GM23248 (cell line): ENCODE results near the gene SDHAF1. TPM values are rescaled to one million over a fixed set of nuclear protein-coding genes. Genes with fewer than 3 reads are reported as not detected.
A peak's percentile ranks its signal among the peaks of the same experiment; 100 is the strongest.

ENCODE experiments used
- DNase-seq: peaks from one replicate; pipeline ENCODE4 v3.0.0-alpha.2; 2015
- H2AFZ ChIP-seq: fragments of 200-600 bp; sonication (generic); 2 replicates; pipeline ENCODE4 v1.6.1; 2016; ENCODE audit warnings: antibody characterized with exemption
- H3F3A ChIP-seq: fragments of 200-600 bp; sonication (generic); 2 replicates; pipeline ENCODE4 v1.6.1; 2016; ENCODE audit warnings: mild to moderate bottlenecking, antibody characterized with exemption, mixed run types; ENCODE audit not compliant: insufficient read depth
- H3K27ac ChIP-seq: fragments of 200-600 bp; sonication (generic); 2 replicates; pipeline ENCODE4 v1.5.1; 2016; ENCODE audit warnings: mild to moderate bottlenecking
- H3K27me3 ChIP-seq: fragments of 200-600 bp; sonication (generic); replicated peaks from 2 replicates; pipeline ENCODE4 v1.6.1; 2016; ENCODE audit warnings: mild to moderate bottlenecking; ENCODE audit not compliant: insufficient read depth
- H3K36me3 ChIP-seq: fragments of 200-600 bp; sonication (generic); 2 replicates; pipeline ENCODE4 v1.6.1; 2016; ENCODE audit warnings: low read depth, mild to moderate bottlenecking
- H3K4me1 ChIP-seq: fragments of 200-600 bp; sonication (generic); 2 replicates; pipeline ENCODE4 v1.6.1; 2016; ENCODE audit warnings: mild to moderate bottlenecking; ENCODE audit not compliant: insufficient read depth
- H3K4me2 ChIP-seq: fragments of 200-600 bp; sonication (generic); one replicate; pipeline ENCODE4 v1.6.1; 2016; ENCODE audit warnings: mild to moderate bottlenecking; ENCODE audit not compliant: unreplicated experiment
- H3K4me3 ChIP-seq: fragments of 200-600 bp; sonication (generic); 2 replicates; pipeline ENCODE4 v1.5.1; 2016; ENCODE audit warnings: mild to moderate bottlenecking
- H3K79me2 ChIP-seq: fragments of 200-600 bp; sonication (generic); 2 replicates; pipeline ENCODE4 v1.6.1; 2016; ENCODE audit warnings: mild to moderate bottlenecking; ENCODE audit not compliant: insufficient read depth
- H3K9ac ChIP-seq: fragments of 200-600 bp; sonication (generic); 2 replicates; pipeline ENCODE4 v1.6.1; 2016; ENCODE audit warnings: mild to moderate bottlenecking
- H3K9me2 ChIP-seq: fragments of 200-600 bp; sonication (generic); 2 replicates; pipeline ENCODE4 v1.6.1; 2016; ENCODE audit warnings: mixed run types, mild to moderate bottlenecking, moderate library complexity; ENCODE audit not compliant: insufficient read depth
- H3K9me3 ChIP-seq: fragments of 200-600 bp; sonication (generic); one replicate; pipeline ENCODE4 v1.6.1; 2017; ENCODE audit warnings: low read depth
- H4K20me1 ChIP-seq: fragments of 200-600 bp; sonication (generic); 2 replicates; pipeline ENCODE4 v1.6.0; 2016; ENCODE audit not compliant: insufficient read depth
- EZH2 ChIP-seq: fragments of 200-600 bp; sonication (generic); IDR thresholded peaks from 2 replicates; pipeline ENCODE4 v1.6.1; 2018; ENCODE audit warnings: antibody characterized with exemption, mild to moderate bottlenecking; ENCODE audit not compliant: insufficient read depth, poor library complexity, severe bottlenecking
- EZH2phosphoT487 ChIP-seq: fragments of 200-600 bp; sonication (generic); IDR thresholded peaks from 2 replicates; pipeline ENCODE4 v1.6.1; 2018; ENCODE audit warnings: antibody characterized with exemption, moderate library complexity, mild to moderate bottlenecking, low read depth; ENCODE audit not compliant: insufficient read depth
- WGBS, 2 experiments: methylation state at CpG; one replicate each; pipeline ENCODE4 v1.1.6; 2015 to 2017; ENCODE audit warnings: low lambda C conversion rate in 2 of 2, low coverage in 1 of 2; ENCODE audit errors: missing lambda C conversion rate in 2 of 2; 5-methylcytosine and 5-hydroxymethylcytosine counted together
- in situ Hi-C: fragments of 300-500 bp; cut with MboI; formaldehyde crosslinking; loops from 2 replicates; pipeline ENCODE4 v1.15.0; 2020
- polyA plus RNA-seq: library from polyadenylated mRNA; unstranded; fragments of >200 nt; fragmentation: Nextera tagmentation; extraction: Ambion mirVana; gene quantifications from 2 replicates; pipeline ENCODE4 v1.2.1, GENCODE V29; 2016
- total RNA-seq: library from RNA; depleted of rRNA; stranded (reverse); fragments of >200 nt; shearing (Covaris generic); gene quantifications from 2 replicates; pipeline ENCODE4 v1.2.3, GENCODE V29; 2014

Gene SDHAF1
- total and polyA plus RNA-seq, 2 experiments from 2014 or later = 17.2 to 49.7 TPM

DNA sequence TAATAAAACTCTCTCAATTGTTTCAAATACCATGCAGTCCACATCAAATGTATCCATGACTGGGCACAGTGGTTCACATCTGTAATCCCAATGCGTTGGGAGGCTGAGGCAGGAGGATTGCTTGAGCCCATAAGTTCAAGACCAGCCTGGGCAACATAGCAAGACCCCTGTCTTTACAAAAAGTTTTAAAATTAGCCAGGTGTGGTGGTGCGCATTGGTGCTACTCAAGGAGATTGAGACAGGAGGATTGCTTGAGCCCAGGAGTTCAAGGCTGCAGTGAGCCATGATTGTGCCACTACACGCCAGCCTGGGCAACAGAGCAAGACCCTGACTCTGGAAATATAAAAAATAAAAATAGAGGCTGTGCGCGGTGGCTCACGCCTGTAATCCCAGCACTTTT lies 32.7 kb downstream of the SDHAF1 start:
- Histone ChIP-seq H3K27ac (no peak overlapping the region), H2AFZ (no peak overlapping the region), H3K79me2 (peaks cover 7% of the 10 kb centered on the region; the same call in 1 of the 2 replicates), H3K9me3 (no peaks in the 10 kb centered on the region), H3K27me3 (no peaks in the 10 kb centered on the region), H3K4me1 (peaks cover 8% of the 10 kb centered on the region), H4K20me1 (no peaks in the 10 kb centered on the region), H3K36me3 (peaks cover 14% of the 10 kb centered on the region; the same call in 1 of the 2 replicates), H3K9ac (no peak overlapping the region), H3K9me2 (no peaks in the 10 kb centered on the region), H3F3A (no peaks in the 10 kb centered on the region), H3K4me3 (no peak overlapping the region), H3K4me2 (no peak overlapping the region)
- TF ChIP-seq EZH2 = no peak
- TF ChIP-seq EZH2phosphoT487 = no peak
- DNase-seq = no peak
- in situ Hi-C loops = no loop called here
- WGBS, 2 experiments = 96 to 98% methylated on average over 6 of the region's 6 CpGs

DNA sequence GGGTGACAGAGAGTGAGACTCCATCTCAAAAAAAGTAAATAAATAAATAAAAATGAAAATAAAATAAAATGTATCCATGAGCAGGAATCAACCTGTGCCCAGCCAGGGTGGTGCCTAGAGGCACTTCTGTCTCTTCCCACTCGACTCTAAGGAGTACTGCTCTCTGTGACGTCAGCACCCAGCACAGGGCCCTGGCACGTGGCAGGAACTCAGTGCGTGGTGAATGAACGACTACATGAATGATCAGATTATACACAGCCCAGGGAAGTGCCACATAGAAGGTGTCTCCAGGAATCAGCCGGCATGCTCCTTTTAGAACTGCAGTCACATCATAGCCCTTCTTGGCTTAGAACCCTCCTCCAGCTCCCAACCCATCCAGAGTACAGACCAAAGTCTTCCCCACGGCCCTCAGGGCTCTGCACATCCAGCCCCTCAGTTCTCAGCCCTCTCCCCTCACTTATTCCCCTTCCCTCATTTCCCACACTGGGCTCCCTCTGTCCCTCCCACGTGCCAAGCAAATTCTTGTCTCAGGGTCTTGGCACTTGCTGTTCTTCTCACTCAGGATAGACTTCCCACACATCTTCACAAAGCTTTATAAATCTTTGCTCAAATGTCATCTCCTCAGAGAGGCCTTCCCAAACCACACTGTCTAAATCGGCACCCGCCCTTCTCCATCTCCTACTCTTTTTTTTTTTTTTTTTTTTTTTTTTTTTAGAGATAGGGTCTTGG lies 33.5 kb downstream of the SDHAF1 start:
- H3K4me1 ChIP-seq = peaks cover 8% of the 10 kb centered on the region
- 0 out of 2 replicates have a peak, but pooled peaks cover 9% of the 10 kb centered on the region for H3K36me3 ChIP-seq
- whole genome bisulfite sequencing, 2 experiments = 75 to 78% methylated on average over 10 of the region's 10 CpGs
- no peak overlapping the region for H2AFZ ChIP-seq
- H3K27me3 ChIP-seq = no peaks in the 10 kb centered on the region
- H3K4me3 ChIP-seq = no peak overlapping the region
- no peak for DNase-seq
- H3K27ac ChIP-seq = no peak overlapping the region
- TF ChIP-seq EZH2phosphoT487 = no peak
- TF ChIP-seq EZH2 = no peak
- no peaks in the 10 kb centered on the region for H3K9me2 ChIP-seq
- in situ Hi-C loops = no loop called here
- H3K4me2 ChIP-seq = no peak overlapping the region
- no peaks in the 10 kb centered on the region for H4K20me1 ChIP-seq
- H3K79me2 ChIP-seq = peaks cover 7% of the 10 kb centered on the region; the same call in 1 of the 2 replicates
- no peaks in the 10 kb centered on the region for H3F3A ChIP-seq
- H3K9me3 ChIP-seq = no peaks in the 10 kb centered on the region
- no peak overlapping the region for H3K9ac ChIP-seq

DNA sequence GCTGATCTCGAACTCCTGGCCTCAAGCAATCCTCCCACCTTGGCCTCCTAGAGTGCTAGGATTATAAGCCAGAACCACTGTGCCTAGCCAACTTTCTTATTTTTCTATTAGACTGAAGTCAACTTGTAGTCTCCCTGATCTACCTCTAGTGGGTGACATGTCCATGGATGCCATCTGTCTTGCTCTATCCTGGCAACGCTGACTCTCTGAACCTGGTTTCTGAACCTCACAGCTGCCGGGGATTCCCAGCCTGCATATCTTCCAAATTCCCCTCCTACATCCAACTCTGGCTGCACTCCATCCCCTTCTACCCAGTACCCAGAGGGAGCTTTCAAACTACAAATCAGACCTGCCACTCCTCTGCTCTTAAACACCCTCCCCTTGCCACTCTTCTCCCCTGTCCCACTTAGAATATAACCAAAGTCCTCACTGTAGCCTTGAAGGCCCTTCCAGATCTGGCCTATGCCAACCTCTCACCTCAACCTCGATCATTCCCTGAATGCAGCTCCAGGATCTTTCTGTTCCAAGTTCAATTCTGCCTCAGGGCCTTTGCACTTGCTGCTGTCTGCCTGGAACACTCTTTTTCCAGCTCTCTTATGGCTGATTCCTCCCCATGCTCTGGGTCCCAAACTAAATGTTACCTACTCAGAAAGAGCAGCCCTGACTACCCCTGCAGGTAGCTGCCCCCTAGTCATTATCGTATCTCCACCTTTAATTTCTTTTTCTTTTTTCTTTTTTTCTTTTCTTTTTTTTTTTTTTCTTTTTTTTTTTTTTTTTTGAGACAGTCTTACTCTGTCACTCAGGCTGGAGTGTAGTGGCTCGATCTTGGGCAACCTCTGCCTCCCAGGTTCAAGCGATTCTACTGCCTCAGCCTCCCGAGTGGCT lies 35.5 kb downstream of the SDHAF1 start:
- Histone ChIP-seq H3K36me3 (0 out of 2 replicates have a peak, but pooled peaks cover 3% of the 10 kb centered on the region), H4K20me1 (no peaks in the 10 kb centered on the region), H3K27ac (no peak overlapping the region), H2AFZ (no peak overlapping the region), H3K4me1 (peaks cover 8% of the 10 kb centered on the region), H3K9me2 (no peaks in the 10 kb centered on the region), H3K4me2 (no peak overlapping the region), H3K4me3 (no peak overlapping the region), H3K9me3 (no peaks in the 10 kb centered on the region), H3F3A (no peaks in the 10 kb centered on the region), H3K9ac (no peak overlapping the region), H3K79me2 (peaks cover 7% of the 10 kb centered on the region; the same call in 1 of the 2 replicates), H3K27me3 (no peaks in the 10 kb centered on the region)
- 89 to 90% methylated on average over 8 of the region's 8 CpGs for WGBS, 2 experiments
- in situ Hi-C loops = no loop called here
- TF ChIP-seq EZH2 (no peak), EZH2phosphoT487 (no peak)
- peak; percentile 38 for DNase-seq

DNA sequence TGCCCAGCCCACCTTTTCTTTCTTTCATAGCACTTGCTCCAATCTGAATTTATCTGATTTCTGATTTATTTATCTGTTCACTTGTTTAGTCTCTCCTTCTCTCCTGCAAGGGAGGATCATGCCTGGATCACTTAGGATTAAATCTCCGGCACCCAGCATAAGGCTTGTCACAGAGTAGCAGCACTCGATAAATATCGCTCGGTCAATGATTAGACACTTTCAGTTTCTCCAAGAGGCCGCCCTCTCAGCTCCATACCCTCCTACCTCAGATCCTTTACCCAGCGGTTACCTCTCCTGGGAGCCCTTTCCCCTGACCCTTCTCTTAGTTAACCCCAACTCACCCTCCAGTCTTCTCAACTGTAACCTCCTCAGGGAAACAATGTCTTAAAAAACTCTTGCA lies 36.3 kb downstream of the SDHAF1 start:
- Histone ChIP-seq H3K27ac (no peak overlapping the region), H3K9me2 (no peaks in the 10 kb centered on the region), H3K9ac (no peak overlapping the region), H2AFZ (no peak overlapping the region), H3K9me3 (no peaks in the 10 kb centered on the region), H3K36me3 (no peaks in the 10 kb centered on the region), H3F3A (no peaks in the 10 kb centered on the region), H3K27me3 (no peaks in the 10 kb centered on the region), H3K4me2 (peak overlapping the region; percentile 85), H4K20me1 (no peaks in the 10 kb centered on the region), H3K4me1 (peaks cover 8% of the 10 kb centered on the region), H3K4me3 (no peak overlapping the region), H3K79me2 (peaks cover 7% of the 10 kb centered on the region; the same call in 1 of the 2 replicates)
- in situ Hi-C loops = no loop called here
- 90 to 93% methylated on average over 6 of the region's 6 CpGs for WGBS, 2 experiments
- no peak for TF ChIP-seq EZH2
- no peak for TF ChIP-seq EZH2phosphoT487
- no peak for DNase-seq
